A549 (cell line): ENCODE measurements around the gene D2HGDH.

Source experiments
- CBX2 ChIP-seq: fragments of 200-600 bp; sonication (generic); IDR thresholded peaks from 2 replicates; pipeline ENCODE4 v1.6.1; 2016; ENCODE audit warnings: low read depth, mild to moderate bottlenecking, borderline replicate concordance
- CEBPB ChIP-seq, 2 experiments: fragments of >200 bp in 1 of 2; sonication (Bioruptor Twin) in 1 of 2; formaldehyde crosslinking in 1 of 2; IDR thresholded peaks; 2 replicates each; pipeline ENCODE4 v1.6.1; 2012 to 2016
- HDAC2 ChIP-seq: fragments of 200-600 bp; sonication (generic); IDR thresholded peaks from 2 replicates; pipeline ENCODE4 v1.6.1; 2016
- KDM5A ChIP-seq: fragments of 200-600 bp; sonication (generic); IDR thresholded peaks from 2 replicates; pipeline ENCODE4 v1.6.1; 2016; ENCODE audit warnings: antibody characterized with exemption, mild to moderate bottlenecking
- PHF8 ChIP-seq: fragments of 200-600 bp; sonication (generic); IDR thresholded peaks from 2 replicates; pipeline ENCODE4 v1.6.1; 2016; ENCODE audit warnings: low read depth, mild to moderate bottlenecking, antibody characterized with exemption, moderate library complexity, borderline replicate concordance
- POLR2A ChIP-seq: IDR thresholded peaks from 2 replicates; pipeline ENCODE4 v1.6.1; 2012; ENCODE audit warnings: mild to moderate bottlenecking, low read length
- RAD21 ChIP-seq, 2 experiments: fragments of >200 bp in 1 of 2; sonication (Bioruptor Twin) in 1 of 2; formaldehyde crosslinking in 1 of 2; IDR thresholded peaks in 1 of 2; conservative IDR thresholded peaks in 1 of 2; 2 replicates in 1 of 2; 3 replicates in 1 of 2; pipeline ENCODE4 v1.6.1; 2012 to 2018; ENCODE audit warnings: inconsistent platforms in 1 of 2
- RFX5 ChIP-seq: fragments of 450-650 bp; IDR thresholded peaks from 2 replicates; pipeline ENCODE4 v1.7.1; 2014; ENCODE audit warnings: antibody characterized with exemption, mild to moderate bottlenecking, moderate library complexity
- TF ChIP-seq, protein P1 (sequence below): fragments of >200 bp; sonication (Bioruptor Twin); formaldehyde crosslinking; IDR thresholded peaks from 3 replicates; pipeline ENCODE4 v1.5.1; 2016

- no peak for TF ChIP-seq HDAC2
- TF ChIP-seq, protein P1, sequence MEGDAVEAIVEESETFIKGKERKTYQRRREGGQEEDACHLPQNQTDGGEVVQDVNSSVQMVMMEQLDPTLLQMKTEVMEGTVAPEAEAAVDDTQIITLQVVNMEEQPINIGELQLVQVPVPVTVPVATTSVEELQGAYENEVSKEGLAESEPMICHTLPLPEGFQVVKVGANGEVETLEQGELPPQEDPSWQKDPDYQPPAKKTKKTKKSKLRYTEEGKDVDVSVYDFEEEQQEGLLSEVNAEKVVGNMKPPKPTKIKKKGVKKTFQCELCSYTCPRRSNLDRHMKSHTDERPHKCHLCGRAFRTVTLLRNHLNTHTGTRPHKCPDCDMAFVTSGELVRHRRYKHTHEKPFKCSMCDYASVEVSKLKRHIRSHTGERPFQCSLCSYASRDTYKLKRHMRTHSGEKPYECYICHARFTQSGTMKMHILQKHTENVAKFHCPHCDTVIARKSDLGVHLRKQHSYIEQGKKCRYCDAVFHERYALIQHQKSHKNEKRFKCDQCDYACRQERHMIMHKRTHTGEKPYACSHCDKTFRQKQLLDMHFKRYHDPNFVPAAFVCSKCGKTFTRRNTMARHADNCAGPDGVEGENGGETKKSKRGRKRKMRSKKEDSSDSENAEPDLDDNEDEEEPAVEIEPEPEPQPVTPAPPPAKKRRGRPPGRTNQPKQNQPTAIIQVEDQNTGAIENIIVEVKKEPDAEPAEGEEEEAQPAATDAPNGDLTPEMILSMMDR = no peak
- no peak for TF ChIP-seq CBX2
- no peak for TF ChIP-seq RFX5
- TF ChIP-seq KDM5A = no peak
- no peak for TF ChIP-seq POLR2A
- no peak for TF ChIP-seq CEBPB (IDR thresholded peaks at IDR 0.05)
- TF ChIP-seq PHF8 = no peak
- TF ChIP-seq RAD21 (conservative IDR thresholded peaks at IDR 0.05 in 1 of 2, IDR thresholded peaks at IDR 0.05 in 1 of 2) = no peak
Observed at GRCh38 chr2:241692448-241692847, 42.0 kb upstream of the D2HGDH start.
